ENCODE results near the gene HTR2A.

Gene HTR2A

DNA sequence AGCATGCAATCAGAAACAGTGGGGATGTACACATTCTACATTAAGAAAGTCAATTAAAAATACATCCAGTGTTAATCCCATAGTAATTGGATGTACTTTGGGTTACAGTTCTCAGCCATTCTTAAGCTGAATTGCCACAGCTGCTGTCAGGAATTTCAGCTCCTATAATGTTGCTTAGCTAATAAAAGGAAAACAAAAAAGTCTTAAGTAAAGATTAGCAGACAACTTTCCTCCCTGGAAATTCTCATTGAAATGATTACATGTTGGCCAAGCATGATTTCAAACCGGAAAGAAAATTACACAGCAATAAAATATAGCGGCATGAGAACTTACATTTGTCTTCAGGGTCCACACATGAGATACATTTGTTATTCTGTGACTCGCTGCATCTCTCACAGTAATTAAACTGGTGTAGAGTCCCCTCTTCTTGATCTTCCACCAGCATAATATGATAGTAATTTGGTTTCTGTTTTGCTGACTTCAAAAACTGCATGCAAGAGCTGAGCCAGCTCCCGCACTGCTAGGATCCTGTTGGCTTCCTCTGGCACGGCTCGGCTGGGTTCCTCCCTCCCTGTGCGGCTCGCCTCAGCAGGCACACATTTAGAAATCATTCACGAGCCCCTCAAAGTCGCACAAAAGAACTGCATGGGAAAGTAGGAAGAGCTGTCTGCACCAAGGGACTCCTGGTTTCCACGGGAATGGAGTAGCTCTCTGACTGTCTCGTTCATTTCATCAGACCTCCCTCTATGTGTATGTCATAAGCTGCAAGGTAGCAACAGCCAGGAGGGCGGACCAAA lies at the start of gene HTR2A:
TSS of gene HTR2A (minus strand) at position 713 of the 797 bp plus-strand sequence. CDS start 1,147 bp downstream, outside the sequence.
- no peak for DNase-seq

DNA sequence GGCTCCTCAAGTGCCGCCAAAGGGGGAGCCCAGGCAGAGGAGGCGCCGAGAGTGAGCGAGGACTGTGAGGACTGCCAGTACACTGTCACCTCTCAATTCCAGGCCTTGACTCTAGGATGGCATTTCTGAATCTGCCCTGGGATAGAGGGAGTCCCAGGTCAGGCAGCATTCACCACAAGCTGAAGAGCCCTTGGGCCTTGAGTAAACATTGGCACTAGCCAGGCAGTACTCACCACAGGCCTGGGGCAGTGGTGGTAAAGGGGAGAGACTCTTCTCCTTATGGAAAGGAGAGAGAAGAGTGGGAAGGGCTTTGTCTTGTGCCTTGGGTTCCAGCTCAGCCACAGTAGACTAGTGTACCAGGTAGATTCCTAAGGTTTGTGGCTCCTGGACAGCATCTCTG lies 39.7 kb upstream of the HTR2A start:
- no peak for DNase-seq

DNA sequence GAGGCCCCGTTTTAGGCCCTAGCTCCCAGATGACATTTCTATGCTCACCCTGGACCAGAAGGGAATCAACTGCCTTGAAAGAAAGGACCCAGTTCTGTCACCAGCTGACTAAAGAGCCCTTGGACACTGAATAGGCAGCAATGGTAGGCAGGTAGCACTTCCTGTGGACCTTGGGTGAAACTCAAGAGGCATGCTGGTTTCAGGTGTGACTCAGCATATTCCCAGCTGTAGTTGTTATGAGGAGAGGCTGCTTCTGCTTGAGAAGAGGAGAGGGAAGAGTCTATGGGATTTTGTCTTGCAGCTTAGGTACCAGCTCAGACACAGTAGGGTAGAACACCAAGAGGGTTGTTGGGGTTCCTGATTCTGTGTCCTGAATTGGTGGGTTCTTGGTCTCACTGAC lies 37.9 kb upstream of the HTR2A start:
- DNase-seq: no peak

- DNase-seq: no peak
These were observed 30.2 kb upstream of the HTR2A start for GRCh38 chr13:46926916-46927590.

- DNase-seq: no peak
These were observed 28.6 kb upstream of the HTR2A start for GRCh38 chr13:46925486-46925885.

- no peak for DNase-seq
These were observed 17.5 kb upstream of the HTR2A start for GRCh38 chr13:46914341-46914740.

DNA sequence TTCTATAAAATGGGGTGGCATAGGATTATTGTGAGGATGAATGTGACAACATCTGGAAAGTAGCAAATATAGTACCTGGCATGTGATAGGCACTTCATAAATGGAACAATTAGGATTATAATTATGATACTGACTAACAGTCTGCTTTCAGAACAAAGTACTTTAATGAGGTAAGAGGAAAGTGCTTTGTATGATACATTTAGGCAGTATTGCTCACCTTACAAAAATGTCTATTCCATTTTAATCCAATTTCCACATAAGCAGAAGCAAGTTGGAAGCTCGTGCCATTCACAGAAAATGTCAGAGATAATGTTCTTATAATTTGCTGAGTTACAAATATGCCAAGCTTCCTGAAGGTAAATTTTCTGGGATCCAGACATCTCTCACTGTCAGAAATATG lies 16.9 kb upstream of the HTR2A start:
- DNase-seq: no peak

- no peak for DNase-seq
These were observed 12.2 kb upstream of the HTR2A start for GRCh38 chr13:46909042-46909441.

DNA sequence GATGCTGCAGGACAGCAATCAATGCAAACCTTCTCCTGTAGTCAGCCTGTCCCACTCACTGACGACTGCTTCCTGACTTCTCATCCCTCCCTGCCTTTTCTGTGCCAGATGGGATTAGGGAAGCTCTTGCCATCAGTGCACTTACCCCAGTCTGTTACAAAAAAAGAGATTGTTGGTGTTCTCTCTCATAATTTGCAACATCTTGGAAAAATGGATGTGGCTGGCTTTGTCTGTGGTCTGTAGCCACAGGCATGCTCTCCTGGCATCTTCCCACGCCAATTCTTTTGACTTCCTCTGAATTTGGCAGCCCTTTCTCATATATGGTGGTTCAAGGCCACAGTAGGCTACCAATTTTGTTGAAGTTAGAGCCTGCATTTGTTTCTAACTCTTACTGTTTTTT lies 11.6 kb upstream of the HTR2A start:
- no peak for DNase-seq

- no peak for DNase-seq
These were observed 9.6 kb upstream of the HTR2A start for GRCh38 chr13:46906405-46906804.

DNA sequence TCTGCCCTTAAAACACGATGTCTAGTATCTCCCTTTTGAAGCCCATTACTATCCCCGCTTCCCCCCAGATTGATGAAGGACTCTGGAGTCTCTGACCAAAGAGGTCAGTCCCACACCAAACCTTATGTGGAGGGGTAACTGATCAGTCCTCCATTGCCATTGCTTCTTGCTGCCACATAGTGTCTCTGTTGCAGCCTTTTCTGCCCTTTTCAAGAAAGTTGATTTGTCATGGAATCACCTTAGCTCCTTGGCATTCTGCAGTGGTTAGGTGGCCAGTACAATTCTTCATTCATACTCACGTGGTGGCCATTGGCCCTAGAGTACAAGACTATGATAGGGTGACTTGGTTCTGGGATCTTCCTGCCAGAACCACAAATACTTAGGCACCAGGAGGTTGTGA lies 8.4 kb upstream of the HTR2A start:
- no peak for DNase-seq

DNA sequence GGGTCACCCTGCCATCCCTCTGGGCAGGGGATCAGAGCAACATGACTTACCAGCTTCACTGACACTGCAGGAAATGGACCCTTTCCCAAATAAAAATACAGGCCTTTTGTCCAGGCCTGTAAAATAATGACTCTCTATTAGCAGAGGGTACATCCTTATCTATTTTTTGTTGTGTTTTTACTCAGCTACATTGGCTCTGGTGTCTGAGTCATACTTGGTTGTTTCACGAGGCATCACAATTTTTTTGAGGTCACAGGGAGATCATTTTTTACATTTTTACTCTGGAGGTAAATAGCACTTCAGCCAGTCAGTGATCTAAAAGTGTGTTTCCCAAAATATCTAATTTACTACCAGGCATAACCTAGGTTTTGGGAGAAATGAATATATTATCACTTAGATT lies 6.9 kb upstream of the HTR2A start:
- no peak for DNase-seq

- no peak for DNase-seq
These were observed 4.9 kb upstream of the HTR2A start for GRCh38 chr13:46901721-46902120.

DNA sequence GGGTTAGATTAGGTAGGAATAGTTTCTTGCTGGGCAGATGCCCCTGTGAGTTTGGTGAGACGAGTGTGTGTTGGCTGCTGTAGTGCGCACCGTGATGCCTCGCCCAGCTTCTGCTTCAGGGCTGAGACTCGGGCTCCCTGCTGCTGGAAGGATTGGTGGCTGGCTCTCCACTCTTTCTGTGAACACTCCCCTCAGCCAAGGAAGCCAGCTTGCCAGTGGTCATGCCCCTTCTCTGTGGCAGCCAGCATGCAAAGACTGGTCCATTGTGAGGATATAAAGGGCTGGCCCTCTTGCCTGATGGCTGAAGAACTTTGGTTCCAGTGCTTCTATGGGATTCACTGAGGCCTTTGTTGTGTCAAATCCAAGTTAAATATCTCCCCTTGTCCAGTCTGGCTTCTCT lies 2.9 kb upstream of the HTR2A start:
- no peak for DNase-seq

GRCh38 chr13:46895381-46895780 lies 1.5 kb downstream of the HTR2A start:
- no peak for DNase-seq

- DNase-seq: no peak
These were observed 2.3 kb downstream of the HTR2A start for GRCh38 chr13:46894568-46894967.

- DNase-seq: no peak
These were observed 2.9 kb downstream of the HTR2A start for GRCh38 chr13:46893798-46894560.

DNA sequence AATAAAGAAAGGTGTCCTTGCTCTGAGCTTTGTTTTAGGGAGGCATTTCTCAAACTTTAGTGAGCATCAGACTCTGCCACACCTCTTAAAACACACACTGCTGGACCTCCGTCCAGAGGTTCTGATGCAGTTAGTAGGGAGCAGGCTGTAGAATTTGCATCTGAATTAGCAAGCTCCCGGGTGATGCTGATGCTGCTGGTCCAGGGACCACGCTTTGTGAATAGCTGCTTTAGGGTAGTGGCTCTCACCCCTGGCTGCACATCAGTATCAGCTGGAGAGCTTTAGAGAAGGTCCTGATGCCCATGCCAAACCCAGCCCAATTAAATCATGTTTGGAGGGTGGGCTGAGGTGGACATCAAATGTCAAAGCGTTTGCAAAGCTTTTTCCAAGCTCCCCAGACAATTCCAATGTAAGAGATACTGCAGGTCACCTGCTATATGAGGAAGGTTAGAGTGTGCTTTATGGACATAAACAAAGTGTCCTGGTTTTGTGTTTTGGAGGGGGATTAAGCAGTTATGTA lies 3.6 kb downstream of the HTR2A start:
- no peak for DNase-seq

GRCh38 chr13:46885018-46885417 lies 11.8 kb downstream of the HTR2A start:
- no peak for DNase-seq

GRCh38 chr13:46884531-46884930 lies 12.3 kb downstream of the HTR2A start:
- no peak for DNase-seq

GRCh38 chr13:46881621-46882020 lies 15.2 kb downstream of the HTR2A start:
- no peak for DNase-seq

GRCh38 chr13:46874006-46874405 lies 22.8 kb downstream of the HTR2A start:
- no peak for DNase-seq

GRCh38 chr13:46871557-46871956 lies 25.3 kb downstream of the HTR2A start:
- DNase-seq: no peak

GRCh38 chr13:46868091-46868490 lies 28.8 kb downstream of the HTR2A start:
- DNase-seq: no peak
